ENCODE measurements around the gene ADARB2. TPM values are rescaled to one million over a fixed set of nuclear protein-coding genes. Genes with fewer than 3 reads are reported as not detected.

ADARB2 gene
- polyA plus RNA-seq, 1 of the 3 experiments (the other 2 are of a cell fraction): not detected

- Histone ChIP-seq H2AFZ (ENCODE audit: low read depth) (no peak overlapping the region), H3K79me2 (ENCODE audit: insufficient read depth) (no peaks in the 10 kb centered on the region), H3K27ac (ENCODE audit: low read depth in 2 of 2, low read length in 1 of 2) (no peak overlapping the region), H3F3A (replicated peaks; ENCODE audit: insufficient read depth) (no peaks in the 10 kb centered on the region), H3K9me3 (no peaks in the 10 kb centered on the region), H3K4me1 (ENCODE audit: control insufficient read depth in 1 of 2, insufficient read depth in 2 of 2, low read depth in 1 of 2, low read length in 1 of 2) (no peaks in the 10 kb centered on the region; a peak in 1 of 4 replicates), H3K27me3 (ENCODE audit: insufficient read depth) (no peaks in the 10 kb centered on the region), H3K9ac (no peak overlapping the region), H3K4me3 (ENCODE audit: low read depth in 2 of 2, low read length in 1 of 2) (no peak overlapping the region), H3K36me3 (replicated peaks in 1 of 2; ENCODE audit: control insufficient read depth in 1 of 2, insufficient read depth in 2 of 2, low read length in 1 of 2) (no peaks in the 10 kb centered on the region), H3K4me2 (no peak overlapping the region), H4K20me1 (ENCODE audit: insufficient read depth) (no peaks in the 10 kb centered on the region), H3K9me2 (no peaks in the 10 kb centered on the region)
- no peak for DNase-seq
- ChIA-PET CTCF (no interaction called here), POLR2A (no interaction called here)
- WGBS (ENCODE audit: low lambda C conversion rate): 23% methylated on average over 7 of the region's 15 CpGs
- no peak for TF ChIP-seq MEF2A (IDR thresholded peaks at IDR 0.05; ENCODE audit: borderline replicate concordance, low read depth)
- TF ChIP-seq USF1 (IDR thresholded peaks at IDR 0.05; ENCODE audit: borderline replicate concordance, low read depth): no peak
- no peak for TF ChIP-seq MXI1 (IDR thresholded peaks at IDR 0.05; ENCODE audit: low read depth, low read length)
- TF ChIP-seq EZH2phosphoT487 (IDR thresholded peaks at IDR 0.05; ENCODE audit: borderline replicate concordance, low read depth): no peak
- no peak for TF ChIP-seq FOXM1 (IDR thresholded peaks at IDR 0.05; ENCODE audit: low read depth)
- TF ChIP-seq TEAD4 (IDR thresholded peaks at IDR 0.05; ENCODE audit: borderline replicate concordance, insufficient read depth): no peak
- TF ChIP-seq JUND (IDR thresholded peaks at IDR 0.05): no peak
- TF ChIP-seq RXRA (IDR thresholded peaks at IDR 0.05; ENCODE audit: borderline replicate concordance, low read depth): no peak
- no peak for TF ChIP-seq CTCF (IDR thresholded peaks at IDR 0.05)
- no peak for TF ChIP-seq REST (IDR thresholded peaks at IDR 0.05; ENCODE audit: low read depth, low read length)
- TF ChIP-seq ELF1 (IDR thresholded peaks at IDR 0.05): no peak
- no peak for TF ChIP-seq IRF3 (IDR thresholded peaks at IDR 0.05; ENCODE audit: low read depth, low read length)
Observed at GRCh38 chr10:1678084-1678483, 59.2 kb downstream of the ADARB2 start.
